ENCODE data around the gene OSTF1.

DNA sequence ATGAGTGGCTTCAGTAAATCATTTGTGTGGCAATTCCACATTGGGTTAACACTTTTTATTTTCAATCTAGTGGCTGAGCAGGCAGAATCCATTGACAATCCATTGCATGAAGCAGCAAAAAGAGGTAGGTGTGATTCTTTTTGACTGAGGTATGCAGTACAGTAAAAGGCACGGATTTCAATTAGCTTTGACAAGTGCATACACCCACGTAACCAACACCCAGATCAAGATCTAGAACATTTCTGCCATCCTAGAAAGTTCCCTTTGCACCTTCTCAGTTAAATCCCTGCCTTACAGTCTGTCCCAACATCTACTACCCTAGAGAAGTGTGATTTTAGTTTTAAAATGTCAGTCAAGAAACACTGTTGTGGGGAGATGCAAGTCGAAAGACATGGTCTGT lies 43.4 kb downstream of the OSTF1 start:
- TF ChIP-seq, protein P1, sequence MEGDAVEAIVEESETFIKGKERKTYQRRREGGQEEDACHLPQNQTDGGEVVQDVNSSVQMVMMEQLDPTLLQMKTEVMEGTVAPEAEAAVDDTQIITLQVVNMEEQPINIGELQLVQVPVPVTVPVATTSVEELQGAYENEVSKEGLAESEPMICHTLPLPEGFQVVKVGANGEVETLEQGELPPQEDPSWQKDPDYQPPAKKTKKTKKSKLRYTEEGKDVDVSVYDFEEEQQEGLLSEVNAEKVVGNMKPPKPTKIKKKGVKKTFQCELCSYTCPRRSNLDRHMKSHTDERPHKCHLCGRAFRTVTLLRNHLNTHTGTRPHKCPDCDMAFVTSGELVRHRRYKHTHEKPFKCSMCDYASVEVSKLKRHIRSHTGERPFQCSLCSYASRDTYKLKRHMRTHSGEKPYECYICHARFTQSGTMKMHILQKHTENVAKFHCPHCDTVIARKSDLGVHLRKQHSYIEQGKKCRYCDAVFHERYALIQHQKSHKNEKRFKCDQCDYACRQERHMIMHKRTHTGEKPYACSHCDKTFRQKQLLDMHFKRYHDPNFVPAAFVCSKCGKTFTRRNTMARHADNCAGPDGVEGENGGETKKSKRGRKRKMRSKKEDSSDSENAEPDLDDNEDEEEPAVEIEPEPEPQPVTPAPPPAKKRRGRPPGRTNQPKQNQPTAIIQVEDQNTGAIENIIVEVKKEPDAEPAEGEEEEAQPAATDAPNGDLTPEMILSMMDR (IDR thresholded peaks at IDR 0.05; ENCODE audit: insufficient read depth, low read length, poor library complexity, severe bottlenecking) = no peak
- no peak for TF ChIP-seq EZH2phosphoT487 (conservative IDR thresholded peaks at IDR 0.05; ENCODE audit: low read length)
